HCT116 (cell line): ENCODE data around the gene CTBP1. TPM values are rescaled to one million over a fixed set of nuclear protein-coding genes. Genes with fewer than 3 reads are reported as not detected.

Experiments
- ATAC-seq: fragments of 200-7000 bp; cut with Tn5 transposase; 2 replicates; pipeline ENCODE4 v1.9.1; 2020; ENCODE audit warnings: mild to moderate bottlenecking, moderate library complexity
- BruUV-seq: library from RNA; stranded (reverse); fragments of 400-500 nt; replicated peaks from 2 replicates; lab custom pipeline; 2021; lab: Mats Ljungman, UMichigan
- CTCF ChIA-PET: fragments of 300-600 bp; sonication (Branson Sonifier 250); formaldehyde crosslinking; loops from one replicate; lab custom pipeline; 2021; ENCODE audit warnings: antibody characterized with exemption; lab: Charles Lee
- POLR2A ChIA-PET: fragments of 300-600, 350-600 bp; sonication (Branson Sonifier 250); formaldehyde crosslinking; loops from one replicate; lab custom pipeline; 2021; ENCODE audit warnings: antibody characterized with exemption; lab: Charles Lee
- RAD21 ChIA-PET, 2 experiments: fragments of 300-600 bp; sonication (Branson Sonifier 250); formaldehyde crosslinking; loops; one replicate each; lab custom pipeline; 2023; ENCODE audit warnings: low total read pairs in 2 of 2; ENCODE audit not compliant: uncharacterized antibody in 2 of 2, unreplicated experiment in 2 of 2, low non-redundant PET in 1 of 2; lab: Charles Lee
- DNase-seq: peaks from one replicate; pipeline ENCODE4 v3.0.0-alpha.2; 2010; ENCODE audit warnings: low read depth, low spot score
- H2AFZ ChIP-seq: fragments of 200-600 bp; shearing (Covaris generic), sonication (generic); 2 replicates; pipeline ENCODE4 v1.6.1; 2017; ENCODE audit warnings: low read depth, mixed run types, mixed read lengths, antibody characterized with exemption, low read length; ENCODE audit not compliant: poor library complexity, severe bottlenecking
- H3K27ac ChIP-seq: 2 replicates; pipeline ENCODE4 v1.5.1; 2012; ENCODE audit warnings: low read depth, low read length
- H3K27me3 ChIP-seq: fragments of 200-600 bp; sonication (generic); 2 replicates; pipeline ENCODE4 v1.6.1; 2016; ENCODE audit warnings: mixed run types, low read length, mixed read lengths; ENCODE audit not compliant: insufficient read depth
- H3K36me3 ChIP-seq, 2 experiments: fragments of 200-500 bp in 1 of 2; fragments of 200-600 bp in 1 of 2; sonication (Bioruptor generic) in 1 of 2; sonication (generic) in 1 of 2; 2 replicates each; pipeline versions ENCODE4 v1.5.1 to v1.6.1; 2014 to 2016; ENCODE audit warnings: low read length in 2 of 2, inconsistent platforms in 1 of 2, mixed read lengths in 1 of 2, mixed run types in 1 of 2; ENCODE audit not compliant: insufficient read depth in 2 of 2, control insufficient read depth in 1 of 2
- H3K4me1 ChIP-seq, 2 experiments: fragments of 200-600 bp in 1 of 2; sonication (generic) in 1 of 2; 2 replicates each; pipeline versions ENCODE4 v1.5.1 to v1.6.1; 2012 to 2017; ENCODE audit warnings: low read length in 2 of 2, inconsistent platforms in 1 of 2, mild to moderate bottlenecking in 1 of 2, mixed read lengths in 1 of 2, mixed run types in 1 of 2, moderate library complexity in 1 of 2; ENCODE audit not compliant: insufficient read depth in 2 of 2, control insufficient read depth in 1 of 2
- H3K4me2 ChIP-seq: fragments of 200-600 bp; sonication (generic); 2 replicates; pipeline ENCODE4 v1.6.1; 2017; ENCODE audit warnings: mixed run types, low read length, mixed read lengths
- H3K4me3 ChIP-seq, 2 experiments: fragments of 200-600 bp in 1 of 2; sonication (generic) in 1 of 2; replicated peaks in 1 of 2; 2 replicates each; pipeline ENCODE4 v1.5.1; 2011 to 2016; ENCODE audit warnings: low read length in 2 of 2, control low read depth in 1 of 2, low read depth in 1 of 2, mild to moderate bottlenecking in 1 of 2, mixed read lengths in 1 of 2, mixed run types in 1 of 2
- H3K79me2 ChIP-seq: fragments of 200-600 bp; sonication (generic); 2 replicates; pipeline ENCODE4 v1.6.1; 2017; ENCODE audit warnings: mild to moderate bottlenecking, mixed run types, low read length, moderate library complexity, mixed read lengths; ENCODE audit not compliant: insufficient read depth
- H3K9ac ChIP-seq: fragments of 200-600 bp; sonication (generic); 2 replicates; pipeline ENCODE4 v1.6.1; 2016; ENCODE audit warnings: low read length, mixed read lengths
- H3K9me2 ChIP-seq: fragments of 200-600 bp; sonication (generic), shearing (Covaris generic); 2 replicates; pipeline ENCODE4 v1.6.1; 2017; ENCODE audit warnings: mixed run types, mild to moderate bottlenecking, moderate library complexity; ENCODE audit not compliant: insufficient read depth
- H3K9me3 ChIP-seq, 2 experiments: fragments of 200-500 bp in 1 of 2; fragments of 200-600 bp in 1 of 2; sonication (Bioruptor generic) in 1 of 2; sonication (generic) in 1 of 2; 2 replicates each; pipeline ENCODE4 v1.6.1; 2014 to 2017; ENCODE audit warnings: low read length in 2 of 2, mixed read lengths in 2 of 2, inconsistent platforms in 1 of 2, low read depth in 1 of 2, mild to moderate bottlenecking in 1 of 2, mixed run types in 1 of 2, moderate library complexity in 1 of 2; ENCODE audit not compliant: control insufficient read depth in 1 of 2, insufficient read depth in 1 of 2
- H4K20me1 ChIP-seq: fragments of 200-600 bp; sonication (generic), shearing (Covaris generic); 2 replicates; pipeline ENCODE4 v1.6.1; 2017; ENCODE audit warnings: mixed run types, mild to moderate bottlenecking, moderate library complexity; ENCODE audit not compliant: insufficient read depth
- CEBPB ChIP-seq: IDR thresholded peaks from 2 replicates; pipeline ENCODE4 v1.6.1; 2012; ENCODE audit warnings: low read depth
- CTCF ChIP-seq, 3 experiments: fragments of 200-600 bp in 1 of 3; sonication (generic) in 1 of 3; IDR thresholded peaks in 2 of 3; conservative IDR thresholded peaks in 1 of 3; 2 replicates each; pipeline ENCODE4 v1.5.1; 2012 to 2017; ENCODE audit warnings: low read depth in 2 of 3, low read length in 2 of 3, antibody characterized with exemption in 1 of 3, borderline replicate concordance in 1 of 3, control low read depth in 1 of 3, mild to moderate bottlenecking in 1 of 3, mixed read lengths in 1 of 3, mixed run types in 1 of 3, moderate library complexity in 1 of 3; ENCODE audit not compliant: insufficient read depth in 1 of 3
- ELF1 ChIP-seq: IDR thresholded peaks from 2 replicates; pipeline ENCODE4 v1.6.1; 2012; ENCODE audit warnings: low read depth, borderline replicate concordance
- EZH2 ChIP-seq: fragments of 200-600 bp; sonication (generic); IDR thresholded peaks from 2 replicates; pipeline ENCODE4 v1.6.1; 2017; ENCODE audit warnings: antibody characterized with exemption, mixed run types
- FOSL1 ChIP-seq: IDR thresholded peaks from 2 replicates; pipeline ENCODE4 v1.6.1; 2012; ENCODE audit warnings: low read depth
- MAX ChIP-seq: IDR thresholded peaks from 2 replicates; pipeline ENCODE4 v1.6.1; 2012
- POLR2A ChIP-seq: IDR thresholded peaks from 2 replicates; pipeline ENCODE4 v1.7.0; 2011; ENCODE audit warnings: borderline replicate concordance; ENCODE audit not compliant: insufficient read depth, insufficient read length; ENCODE audit errors: extremely low read depth
- RAD21 ChIP-seq: IDR thresholded peaks from 2 replicates; pipeline ENCODE4 v1.6.1; 2012; ENCODE audit warnings: low read depth, mild to moderate bottlenecking
- SIN3A ChIP-seq: IDR thresholded peaks from 2 replicates; pipeline ENCODE4 v1.6.1; 2012; ENCODE audit warnings: low read depth
- SP1 ChIP-seq: IDR thresholded peaks from 2 replicates; pipeline ENCODE4 v1.6.1; 2012; ENCODE audit warnings: low read depth
- SRF ChIP-seq: IDR thresholded peaks from 2 replicates; pipeline ENCODE4 v1.6.1; 2012; ENCODE audit warnings: low read depth
- TCF7L2 ChIP-seq: IDR thresholded peaks from 2 replicates; pipeline ENCODE4 v1.7.0; 2011; ENCODE audit warnings: borderline replicate concordance, inconsistent platforms; ENCODE audit not compliant: insufficient read depth, insufficient read length; ENCODE audit errors: extremely low read depth
- YY1 ChIP-seq: IDR thresholded peaks from 2 replicates; pipeline ENCODE4 v1.6.1; 2011; ENCODE audit warnings: low read length, low read depth, moderate library complexity, mild to moderate bottlenecking; ENCODE audit not compliant: insufficient replicate concordance; ENCODE audit errors: extremely low read depth
- ZBTB33 ChIP-seq: IDR thresholded peaks from 2 replicates; pipeline ENCODE4 v1.6.1; 2011; ENCODE audit warnings: mild to moderate bottlenecking, low read length, moderate library complexity; ENCODE audit not compliant: insufficient replicate concordance; ENCODE audit errors: extremely low read depth
- ZNF274 ChIP-seq: fragments of 200-500 bp; sonication (Bioruptor generic); IDR thresholded peaks from 2 replicates; pipeline ENCODE4 v1.6.1; 2014; ENCODE audit warnings: mild to moderate bottlenecking, low read depth, low read length, inconsistent platforms
- intact Hi-C: fragments of 100-400 bp; cut with micrococcal nuclease; formaldehyde crosslinking; loops from 2 replicates; pipeline ENCODE4 v1.10.0; 2022
- total RNA-seq: library from RNA; stranded (reverse); gene quantifications from one replicate; pipeline ENCODE4 v1.2.1, GENCODE V29; 2021; ENCODE audit not compliant: unreplicated experiment

Gene CTBP1
- total RNA-seq, 1 experiment from 2014 or later, result 175 TPM

GRCh38 chr4:1274871-1275270, 25.9 kb upstream of the CTBP1 start:
- H3K79me2 ChIP-seq, result no peaks in the 10 kb centered on the region
- no peak for TF ChIP-seq ZNF274
- no peak for TF ChIP-seq ELF1
- TF ChIP-seq MAX, result no peak
- TF ChIP-seq YY1, result no peak
- no peak for TF ChIP-seq ZBTB33
- no peak for TF ChIP-seq CTCF (IDR thresholded peaks at IDR 0.05 in 2 of 3, conservative IDR thresholded peaks at IDR 0.05 in 1 of 3; ENCODE audit: borderline replicate concordance in 1 of 3, insufficient read depth in 1 of 3, low read depth in 2 of 3, low read length in 2 of 3)
- TF ChIP-seq RAD21, result no peak
- no peak for TF ChIP-seq SRF
- no peak for TF ChIP-seq POLR2A
- no peak for TF ChIP-seq SP1
- TF ChIP-seq FOSL1, result no peak
- no peak for TF ChIP-seq TCF7L2
- TF ChIP-seq EZH2, result no peak
- TF ChIP-seq SIN3A, result no peak
- TF ChIP-seq CEBPB, result no peak
- RAD21 ChIA-PET, result no interaction called here
- H3K27ac ChIP-seq, result no peak overlapping the region
- no peak for ATAC-seq
- intact Hi-C loops, result no loop called here
- no TSS peak for BruUV-seq
- CTCF ChIA-PET, result no interaction called here
- POLR2A ChIA-PET, result no interaction called here
- no peak overlapping the region for H3K4me3 ChIP-seq
- H3K9ac ChIP-seq, result no peak overlapping the region
- DNase-seq, result no peak
- no peaks in the 10 kb centered on the region for H4K20me1 ChIP-seq
- peaks cover 3 to 8% of the 10 kb centered on the region in 2 experiments; a peak in 2 of 4 replicates for H3K4me1 ChIP-seq
- no peaks in the 10 kb centered on the region for H3K27me3 ChIP-seq
- H3K36me3 ChIP-seq, result no peaks in the 10 kb centered on the region
- no peaks in the 10 kb centered on the region for H3K9me3 ChIP-seq
- no peaks in the 10 kb centered on the region for H3K9me2 ChIP-seq
- no peak overlapping the region for H3K4me2 ChIP-seq
- H2AFZ ChIP-seq, result no peak overlapping the region
